Putamen (tissue), 1 donor: ENCODE measurements around the gene LRRC71.

Source experiments
- DNase-seq: peaks from one replicate; pipeline ENCODE4 v3.0.0-alpha.2; 2016; ENCODE audit warnings: low spot score

Gene LRRC71

GRCh38 chr1:156927215-156928042 lies 7.0 kb downstream of the LRRC71 start:
- DNase-seq: no peak

DNA sequence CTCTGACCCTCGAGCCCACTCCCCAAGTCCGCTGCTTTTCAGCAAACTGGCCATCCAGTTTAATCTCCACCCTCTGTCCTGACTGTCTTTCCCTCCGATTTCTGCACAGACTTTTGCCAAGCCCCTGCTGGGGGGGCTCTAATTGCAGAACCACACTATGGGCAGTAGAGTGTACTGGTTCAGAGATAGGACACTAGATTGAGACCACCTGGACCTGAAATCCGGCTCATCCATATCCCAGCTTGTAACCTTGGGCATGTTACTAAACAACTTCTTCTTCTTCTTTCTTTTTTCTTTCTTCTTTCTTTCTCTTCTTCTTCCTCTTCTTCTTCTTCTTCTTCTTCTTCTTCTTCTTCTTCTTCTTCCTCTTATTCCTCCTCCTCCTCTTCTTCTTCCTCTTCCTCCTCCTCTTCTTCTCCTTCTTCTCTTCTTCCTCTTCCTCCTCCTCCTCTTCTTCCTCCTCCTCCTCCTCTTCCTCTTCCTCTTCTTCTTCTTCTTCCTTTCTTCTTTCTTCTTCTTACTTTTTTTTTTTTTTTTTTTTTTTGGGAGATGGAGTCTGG lies 7.7 kb downstream of the LRRC71 start:
- DNase-seq: no peak

GRCh38 chr1:156929596-156930238 lies 9.3 kb downstream of the LRRC71 start:
- DNase-seq: no peak

GRCh38 chr1:156930483-156930882 lies 10.1 kb downstream of the LRRC71 start:
- no peak for DNase-seq

DNA sequence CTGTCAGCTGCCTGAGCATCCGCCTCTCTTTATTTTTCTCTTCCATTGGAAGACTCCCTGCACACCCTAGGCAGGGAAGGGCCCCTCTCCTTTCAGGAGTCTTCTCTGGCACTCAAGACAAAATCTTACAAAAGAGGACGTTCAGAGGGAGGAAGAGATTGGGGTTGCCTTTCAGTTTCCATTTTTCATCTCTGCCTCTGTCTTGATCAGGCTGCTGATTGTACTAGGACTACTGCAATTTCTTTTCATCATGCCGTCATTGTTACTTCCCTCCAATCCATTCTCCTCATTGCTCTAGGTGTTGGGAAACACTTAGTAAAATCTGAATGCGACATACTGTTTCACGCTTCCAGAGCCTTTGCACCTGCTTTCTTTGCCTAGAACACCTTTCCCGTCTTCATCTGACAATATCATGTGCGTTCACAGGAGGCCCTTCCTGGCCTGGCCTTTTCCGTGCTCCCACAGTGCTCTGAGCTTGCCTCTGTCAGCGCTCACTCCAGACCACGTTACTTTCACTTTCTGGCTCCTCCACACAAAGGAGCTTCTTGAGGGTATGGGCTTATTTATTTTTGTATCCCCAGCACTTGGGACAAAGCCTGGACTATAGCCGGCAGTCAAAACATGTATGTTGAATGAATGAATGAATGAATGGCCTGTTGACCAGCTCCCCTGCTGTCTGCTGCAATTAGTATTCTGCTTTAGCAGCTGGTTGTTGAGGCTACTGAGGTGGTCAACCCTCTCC lies 10.9 kb downstream of the LRRC71 start:
- DNase-seq: no peak

- DNase-seq: no peak
Observed at GRCh38 chr1:156931974-156932710, 11.7 kb downstream of the LRRC71 start.

DNA sequence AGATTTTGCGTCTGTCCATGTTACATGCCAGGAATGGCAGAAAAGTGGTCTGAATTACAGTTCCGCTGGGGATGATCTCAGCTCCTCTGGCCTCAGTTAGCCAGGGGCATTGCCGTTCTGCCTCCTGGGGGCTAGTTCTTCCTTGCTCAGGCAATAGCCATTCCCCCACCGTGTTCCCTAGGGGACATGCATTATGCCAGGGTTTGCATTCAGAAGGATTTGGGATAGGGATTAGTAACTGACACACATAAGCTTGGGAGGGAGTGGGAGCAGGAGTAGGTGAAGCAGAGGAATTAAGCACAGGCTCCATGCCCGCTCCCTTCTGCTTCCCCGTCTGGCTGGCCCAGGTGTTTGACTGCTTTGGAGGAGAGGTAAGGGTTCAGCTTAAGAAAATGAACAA lies 12.7 kb downstream of the LRRC71 start:
- DNase-seq: no peak

- DNase-seq: no peak
Observed at GRCh38 chr1:156935505-156936128, 15.2 kb downstream of the LRRC71 start.

GRCh38 chr1:156936191-156936590 lies 15.8 kb downstream of the LRRC71 start:
- no peak for DNase-seq

DNA sequence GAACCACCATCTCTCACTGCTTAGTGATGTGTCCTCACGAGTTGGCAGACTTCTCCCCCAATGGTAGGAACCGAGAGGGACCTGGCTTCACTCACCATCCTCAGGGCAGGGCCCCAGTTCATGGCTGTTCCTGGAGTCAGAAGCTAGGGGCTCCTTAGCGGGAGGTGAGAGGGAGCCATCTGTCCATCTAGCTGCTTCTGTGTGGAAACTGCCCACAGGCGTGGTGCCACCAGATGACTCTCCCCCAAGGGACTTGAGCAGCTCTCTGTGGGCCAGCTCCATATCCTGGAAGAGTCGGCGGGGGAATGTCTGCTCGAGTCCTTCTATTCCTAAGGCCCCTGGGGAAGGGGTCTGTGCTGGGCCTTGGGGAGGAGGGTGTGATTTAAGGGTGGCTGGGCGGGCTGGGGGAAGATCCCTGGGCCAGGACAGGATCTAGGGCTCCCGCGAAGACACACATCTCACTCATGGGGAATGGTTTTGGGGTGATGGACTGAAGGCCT lies 16.3 kb downstream of the LRRC71 start:
- no peak for DNase-seq

DNA sequence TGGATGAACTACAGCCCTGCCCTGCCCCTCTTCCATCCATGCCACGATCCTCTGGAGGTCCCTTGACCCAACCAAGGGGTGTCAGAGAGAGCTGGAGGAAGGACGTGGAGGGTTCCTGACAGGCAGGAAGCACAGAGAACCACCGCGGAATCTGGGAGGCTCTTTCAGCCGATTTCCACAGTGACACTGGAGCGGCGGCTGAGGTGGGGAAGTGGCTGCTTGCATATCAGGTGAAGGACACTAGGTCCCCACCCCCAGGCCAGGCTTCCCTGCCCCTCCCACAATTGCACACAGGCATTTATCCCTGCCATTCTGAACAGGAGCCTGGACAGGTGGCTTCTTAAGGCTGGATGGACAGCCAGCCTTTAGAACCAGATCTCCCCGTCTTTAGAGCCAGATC lies 17.5 kb downstream of the LRRC71 start:
- DNase-seq: no peak

- DNase-seq: no peak
Observed at GRCh38 chr1:156938813-156939212, 18.4 kb downstream of the LRRC71 start.

DNA sequence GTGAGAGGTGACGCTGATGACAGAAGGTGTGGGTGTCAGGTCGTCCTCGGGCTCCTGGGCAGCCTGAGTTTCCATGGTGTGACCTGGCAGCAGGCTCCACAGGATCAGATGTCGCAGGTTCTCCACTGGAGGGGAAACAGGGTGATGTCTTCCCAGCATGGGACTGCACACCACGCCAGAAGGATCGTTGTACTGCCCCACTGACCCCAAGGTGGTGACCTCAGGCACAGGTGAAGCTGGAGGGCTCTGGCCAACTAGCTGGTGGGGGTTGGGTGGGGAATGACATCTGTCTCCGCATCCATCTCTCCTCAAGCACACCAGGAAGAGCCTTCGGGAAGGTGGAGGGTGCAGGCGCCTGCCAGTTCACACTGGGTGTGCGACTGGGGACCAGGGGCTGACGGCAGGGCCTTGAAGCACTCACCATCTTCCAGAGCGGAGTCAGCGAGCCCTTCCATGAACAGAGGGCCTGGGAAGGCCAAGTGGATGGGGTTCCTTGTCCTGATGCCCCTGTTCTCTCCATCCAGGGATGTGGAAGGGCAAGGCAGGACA lies 19.4 kb downstream of the LRRC71 start:
- no peak for DNase-seq

DNA sequence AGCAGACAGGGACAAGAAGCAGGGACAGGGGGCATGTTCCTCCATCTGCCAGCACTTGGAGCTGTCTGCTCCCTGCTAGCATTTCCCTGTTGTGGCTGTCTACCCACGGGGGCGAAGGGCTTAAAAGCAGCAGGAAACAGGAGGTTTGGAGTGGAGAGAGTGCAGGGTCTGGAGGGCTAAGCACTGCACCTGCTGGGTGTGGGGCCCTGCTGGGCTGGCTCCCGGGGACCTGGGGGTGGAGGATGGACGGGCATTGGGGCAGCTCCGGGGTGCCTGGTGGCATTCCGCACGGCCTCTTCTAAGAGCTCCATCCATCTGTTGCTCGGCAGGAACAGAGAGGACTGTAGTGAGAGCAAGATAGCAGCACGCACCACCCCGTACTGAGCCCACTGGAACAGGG lies 21.2 kb downstream of the LRRC71 start:
- no peak for DNase-seq

- peak; percentile 52 for DNase-seq
Observed at GRCh38 chr1:156942176-156942575, 21.7 kb downstream of the LRRC71 start.

DNA sequence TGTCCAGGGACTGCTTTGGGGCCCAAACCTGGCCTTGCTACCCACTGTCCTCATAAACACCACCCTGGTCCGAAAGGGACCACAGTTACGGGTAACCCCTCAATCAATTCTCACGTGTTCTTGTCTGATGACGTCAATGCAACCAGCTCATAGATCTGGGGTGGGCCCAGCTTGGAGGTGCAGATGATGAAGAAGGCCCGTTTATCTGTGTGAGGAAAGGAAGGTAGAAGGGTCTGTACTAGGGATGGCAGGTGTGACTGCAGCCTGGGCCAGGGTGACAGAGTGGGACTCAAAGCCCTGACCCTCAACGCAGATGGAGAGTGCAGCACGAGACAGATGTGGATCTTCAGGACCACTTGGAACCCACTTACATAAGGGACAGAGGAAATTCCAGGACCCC lies 22.1 kb downstream of the LRRC71 start:
- no peak for DNase-seq

DNA sequence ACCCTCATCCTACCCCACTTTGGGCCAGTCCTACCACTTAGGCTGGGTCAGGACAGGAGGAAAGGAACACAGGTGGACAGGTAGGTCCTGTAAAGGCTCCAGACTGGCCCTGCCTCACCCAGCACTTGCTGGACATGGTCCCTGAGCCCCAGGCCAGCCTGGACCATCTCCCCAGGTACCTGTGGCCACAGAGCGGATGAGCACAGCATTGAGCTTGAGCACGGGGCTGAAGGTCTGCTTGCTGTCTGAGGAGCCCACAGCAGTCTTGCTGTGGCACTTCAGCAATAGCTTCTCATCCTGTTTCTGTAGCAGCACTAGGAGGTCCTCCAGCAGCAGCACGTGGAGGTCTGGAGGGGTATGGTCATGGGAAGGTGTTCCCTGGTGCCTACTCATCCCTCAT lies 23.3 kb downstream of the LRRC71 start:
- no peak for DNase-seq

GRCh38 chr1:156944268-156944667 lies 23.8 kb downstream of the LRRC71 start:
- no peak for DNase-seq

GRCh38 chr1:156944848-156945247 lies 24.4 kb downstream of the LRRC71 start:
- DNase-seq: no peak

- DNase-seq: no peak
Observed at GRCh38 chr1:156945881-156946661, 25.6 kb downstream of the LRRC71 start.
